Measurements from ENCODE around the gene IMMP2L.
"Not testable (repeated sequence)": the region's sequence is repeated elsewhere in the genome, so short reads cannot be mapped to it uniquely, and the experiment has no call there.

The IMMP2L gene

DNA sequence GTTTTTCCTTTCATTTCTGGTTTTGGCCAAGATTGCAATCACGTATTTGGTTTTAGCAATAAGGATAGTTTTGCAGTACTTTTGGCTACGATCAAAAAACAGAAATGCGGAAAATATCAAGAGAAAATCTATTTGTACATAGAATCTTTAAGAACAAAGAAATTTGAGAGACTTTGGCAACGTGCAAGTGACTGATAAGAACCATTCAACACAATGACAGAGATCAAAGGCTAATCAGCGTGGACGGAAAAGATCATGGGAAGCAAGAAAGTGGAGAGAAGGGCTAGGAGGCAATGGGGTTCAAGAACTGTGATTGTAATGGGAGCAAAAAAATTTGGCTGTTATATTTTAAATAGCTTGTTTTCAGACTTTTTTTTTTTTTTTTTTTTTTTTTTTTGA is 487.5 kb downstream of the IMMP2L start:
- DNase-seq (ENCODE audit: low spot score), result no peak

GRCh38 chr7:111074071-111074747 is 488.1 kb downstream of the IMMP2L start:
- DNase-seq (ENCODE audit: low spot score), result no peak

DNA sequence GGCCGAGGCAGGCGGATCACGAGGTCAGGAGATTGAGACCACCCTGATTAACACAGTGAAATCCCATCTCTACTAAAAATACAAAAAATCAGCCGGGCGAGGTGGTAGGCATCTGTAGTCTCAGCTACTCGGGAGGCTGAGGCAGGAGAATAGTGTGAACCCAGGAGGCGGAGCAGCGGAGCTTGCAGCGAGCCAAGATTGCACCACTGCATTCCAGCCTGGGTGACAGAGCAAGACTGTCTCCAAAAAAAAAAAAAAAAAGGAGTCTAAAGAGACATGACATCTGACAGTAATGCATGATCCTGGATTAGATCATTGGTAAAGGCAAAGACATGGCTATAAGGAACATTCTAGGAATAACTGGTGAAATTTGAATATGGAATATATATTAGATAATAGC is 489.6 kb downstream of the IMMP2L start:
- DNase-seq (ENCODE audit: low spot score), result not testable (repeated sequence)

DNA sequence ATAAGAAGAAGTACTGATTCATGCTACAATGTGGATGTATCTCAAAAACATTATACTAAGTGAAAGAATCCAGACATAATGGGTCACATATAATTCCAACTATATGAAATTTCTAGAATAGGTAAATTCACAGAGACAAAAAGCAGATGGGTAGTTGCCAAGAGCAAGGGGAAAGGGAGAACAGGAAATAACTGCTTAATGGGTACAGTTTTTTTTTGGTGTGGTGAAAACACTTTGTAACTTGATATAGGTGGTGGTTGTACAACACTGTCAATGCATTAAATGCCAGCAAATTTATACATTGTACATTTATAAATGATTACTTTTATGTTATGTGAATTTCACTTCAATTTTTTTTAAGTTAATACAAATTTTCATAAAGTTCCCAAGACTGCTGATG is 490.7 kb downstream of the IMMP2L start:
- DNase-seq (ENCODE audit: low spot score), result no peak

DNA sequence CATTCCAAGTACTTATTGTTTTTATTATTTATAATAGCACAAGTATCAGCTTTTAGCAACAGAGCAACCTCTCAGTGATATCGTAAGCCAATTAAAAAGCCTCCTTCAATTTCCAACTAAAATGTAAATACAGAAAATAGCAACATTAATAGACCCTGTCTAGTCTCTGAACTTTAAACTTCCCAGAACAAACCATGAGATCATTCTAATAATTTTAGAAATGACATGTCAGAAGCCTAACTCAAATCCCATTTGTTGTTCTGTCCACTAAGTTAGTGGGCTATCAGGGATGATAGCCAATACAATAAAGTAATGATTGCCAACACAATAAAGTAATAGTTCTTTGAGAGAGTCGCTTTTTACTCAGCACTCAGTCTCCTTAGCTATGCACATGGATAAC is 493.7 kb downstream of the IMMP2L start:
- no peak for DNase-seq (ENCODE audit: low spot score)

DNA sequence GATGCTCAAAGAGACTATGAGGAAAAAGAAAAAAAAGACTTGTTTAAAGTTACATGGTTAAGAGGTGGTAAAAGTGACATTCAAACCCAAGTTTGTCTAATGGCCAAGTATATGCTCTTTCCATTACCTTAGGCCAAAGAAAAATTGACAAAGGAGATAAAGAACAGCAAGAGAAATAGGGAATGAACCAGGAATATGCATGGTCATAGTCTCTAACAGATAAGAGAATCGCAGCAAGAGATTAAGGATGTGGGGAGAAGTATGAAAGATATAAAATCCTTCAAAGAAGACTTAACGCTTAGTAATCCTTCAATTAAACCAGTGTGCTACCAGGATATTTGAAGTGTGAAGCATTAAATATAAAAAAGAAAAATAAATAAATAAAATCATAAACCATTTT is 494.6 kb downstream of the IMMP2L start:
- DNase-seq (ENCODE audit: low spot score), result no peak

DNA sequence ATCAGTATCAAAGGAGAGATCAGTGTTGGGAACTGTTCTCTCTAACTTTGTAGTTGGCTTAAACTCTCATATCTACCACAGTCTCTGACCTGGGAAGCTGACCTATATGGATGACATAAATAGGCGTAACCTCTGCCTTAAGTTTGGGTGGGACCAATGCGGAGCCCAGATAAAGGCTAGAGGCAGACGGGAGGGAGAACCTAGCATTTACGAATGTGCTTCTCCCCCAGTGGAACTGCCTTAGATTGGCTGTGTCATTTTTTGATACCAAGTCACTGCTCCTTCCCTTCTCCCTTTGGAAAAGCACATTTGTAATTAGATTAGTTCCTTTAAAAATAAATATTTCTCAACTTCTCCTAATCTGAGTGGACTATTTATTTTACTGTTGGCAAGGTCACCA is 495.0 kb downstream of the IMMP2L start:
- no peak for DNase-seq (ENCODE audit: low spot score)

DNA sequence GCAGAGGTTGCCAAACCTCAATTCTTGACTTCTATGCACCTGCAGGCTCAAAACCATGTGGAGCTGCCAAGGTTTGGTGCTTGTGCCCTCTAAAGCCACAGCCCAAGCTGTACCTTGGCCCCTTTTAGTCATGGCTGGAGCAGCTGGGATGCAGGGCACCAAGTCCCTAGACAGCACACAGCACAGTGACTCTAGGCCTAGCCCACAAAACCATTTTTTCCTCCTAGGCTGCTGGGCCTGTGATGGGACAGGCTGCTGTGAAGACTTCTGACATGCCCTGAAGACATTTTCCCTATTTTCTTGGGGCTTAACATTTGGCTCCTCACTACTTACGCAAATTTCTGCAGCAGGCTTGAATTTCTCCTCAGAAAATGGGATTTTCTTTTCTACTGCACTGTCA is 499.1 kb downstream of the IMMP2L start:
- DNase-seq (ENCODE audit: low spot score), result no peak

DNA sequence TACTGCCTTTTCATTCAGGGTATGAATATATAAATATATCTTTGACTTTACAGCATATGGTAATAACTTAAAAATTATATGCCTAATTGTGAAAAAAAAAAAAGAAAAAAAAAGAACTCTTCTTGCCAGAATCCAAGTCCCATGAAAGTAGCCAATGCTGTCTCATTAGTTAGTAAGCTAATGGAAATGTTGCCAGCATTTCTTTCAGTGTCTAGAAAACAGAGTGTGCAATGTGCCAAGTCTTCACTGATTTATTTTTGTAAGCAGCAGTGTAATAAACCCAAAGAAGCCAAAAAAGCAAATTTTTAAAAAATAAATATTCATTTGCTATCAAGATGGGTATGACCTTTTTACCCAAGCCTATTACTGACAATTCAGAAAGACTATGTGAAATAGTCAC is 502.5 kb downstream of the IMMP2L start:
- DNase-seq (ENCODE audit: low spot score), result no peak

DNA sequence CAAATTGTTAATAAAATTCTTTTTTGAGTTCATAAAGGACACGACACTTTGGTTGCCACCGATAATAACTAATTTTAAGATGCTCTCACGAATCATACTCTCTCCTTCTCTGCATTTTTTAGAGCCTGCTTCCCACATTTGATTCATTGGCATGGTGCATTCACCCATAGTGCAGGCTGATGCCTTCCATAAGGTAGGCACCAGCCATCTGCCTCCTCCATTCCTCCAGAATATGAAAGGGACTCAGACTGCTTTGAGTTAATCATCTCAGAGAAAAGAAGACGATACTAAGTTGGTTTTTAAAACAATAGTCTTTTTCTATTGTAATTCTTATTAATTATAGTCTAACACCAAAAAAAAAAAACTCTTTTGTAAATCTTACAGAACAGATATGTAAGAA is 505.2 kb downstream of the IMMP2L start:
- no peak for DNase-seq (ENCODE audit: low spot score)

- no peak for DNase-seq (ENCODE audit: low spot score)
These were observed 505.9 kb downstream of the IMMP2L start for GRCh38 chr7:111056371-111056770.

DNA sequence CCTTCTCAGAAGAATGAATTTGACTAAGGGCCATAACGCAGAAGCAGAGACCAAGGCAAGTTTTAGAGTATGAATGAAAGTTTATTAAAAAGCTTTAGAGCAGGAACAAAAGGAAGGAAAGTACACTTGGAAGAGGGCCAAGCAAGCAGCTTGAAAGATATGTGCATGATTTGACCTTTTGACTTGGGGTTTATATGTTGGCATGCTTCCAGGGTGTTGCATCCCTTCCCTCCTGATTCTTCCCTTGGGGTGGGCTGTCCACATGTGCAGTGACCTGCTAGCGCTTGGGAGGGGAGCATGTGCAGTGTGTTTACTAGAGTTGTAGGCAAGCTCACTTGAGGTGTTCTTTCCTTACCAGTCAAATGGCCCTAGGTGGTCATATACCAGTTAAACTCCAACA is 509.3 kb downstream of the IMMP2L start:
- no peak for DNase-seq (ENCODE audit: low spot score)

DNA sequence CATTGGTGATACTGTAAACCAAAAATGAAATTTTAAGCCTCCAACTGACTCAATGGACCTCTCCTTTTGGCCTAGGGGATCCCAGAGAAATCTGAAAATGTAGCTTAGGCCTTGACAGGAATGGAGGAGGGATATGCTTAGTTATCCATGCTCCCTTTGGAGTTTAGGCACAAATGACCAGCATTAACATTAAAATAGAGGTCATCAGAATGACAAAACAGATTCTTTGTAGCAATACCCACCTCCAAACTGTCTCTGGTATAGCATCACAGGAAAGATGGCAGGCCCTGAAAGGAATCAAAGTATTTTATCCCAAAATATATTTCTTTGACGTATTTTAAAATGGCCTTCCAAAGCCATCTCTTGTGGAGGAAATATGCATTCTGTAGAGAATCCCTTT is 510.5 kb downstream of the IMMP2L start:
- DNase-seq (ENCODE audit: low spot score), result no peak

GRCh38 chr7:111050875-111051416 is 511.3 kb downstream of the IMMP2L start:
- DNase-seq (ENCODE audit: low spot score), result no peak

GRCh38 chr7:111049971-111050680 is 512.2 kb downstream of the IMMP2L start:
- no peak for DNase-seq (ENCODE audit: low spot score)

GRCh38 chr7:111047595-111047994 is 514.7 kb downstream of the IMMP2L start:
- no peak for DNase-seq (ENCODE audit: low spot score)

- no peak for DNase-seq (ENCODE audit: low spot score)
These were observed 516.8 kb downstream of the IMMP2L start for GRCh38 chr7:111045449-111045848.

GRCh38 chr7:111043561-111043960 is 518.7 kb downstream of the IMMP2L start:
- no peak for DNase-seq (ENCODE audit: low spot score)

- no peak for DNase-seq (ENCODE audit: low spot score)
These were observed 519.5 kb downstream of the IMMP2L start for GRCh38 chr7:111042842-111043241.

DNA sequence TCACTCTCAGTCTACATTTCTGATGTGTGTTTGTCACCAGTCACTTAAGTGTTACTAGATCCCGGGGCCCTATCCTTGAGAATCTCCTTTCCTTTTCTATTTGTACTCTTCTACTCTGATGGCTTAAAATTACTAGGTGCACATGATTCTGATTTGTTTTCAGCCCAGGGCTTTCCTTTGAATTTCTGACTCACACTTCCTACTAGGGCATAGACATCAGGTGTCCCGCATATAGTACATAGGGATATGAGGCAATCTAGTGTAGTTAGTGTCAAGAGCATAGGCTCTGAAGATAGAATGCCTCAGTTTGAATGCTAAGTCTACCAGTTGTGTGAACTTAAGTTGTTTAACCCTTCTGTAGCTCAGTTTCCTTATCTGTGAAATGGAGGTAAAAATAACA is 520.7 kb downstream of the IMMP2L start:
- no peak for DNase-seq (ENCODE audit: low spot score)

DNA sequence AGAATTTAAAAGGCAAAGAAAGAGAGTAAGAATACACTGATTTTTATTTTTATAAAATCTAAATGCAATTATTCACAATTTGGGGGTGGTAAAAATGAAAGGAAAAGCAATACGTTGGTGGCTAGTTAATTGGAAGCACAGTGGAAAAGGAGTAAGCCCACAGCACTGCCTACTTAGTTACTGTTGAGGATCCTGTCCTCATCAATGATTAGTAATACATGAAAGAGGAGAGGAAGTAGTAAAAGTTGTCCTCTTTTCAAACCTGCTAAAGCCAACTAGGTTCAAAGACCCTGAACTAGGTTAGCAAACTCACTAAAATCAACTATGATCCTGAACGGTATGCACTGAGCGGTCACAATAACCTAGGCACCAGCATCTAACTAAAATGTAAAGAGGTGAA is 524.1 kb downstream of the IMMP2L start:
- DNase-seq (ENCODE audit: low spot score), result no peak

- no peak for DNase-seq (ENCODE audit: low spot score)
These were observed 530.4 kb downstream of the IMMP2L start for GRCh38 chr7:111031916-111032315.

GRCh38 chr7:111030336-111030735 is 532.0 kb downstream of the IMMP2L start:
- no peak for DNase-seq (ENCODE audit: low spot score)

Data from AG08396 (cell line).